Suprapubic skin (tissue), 3 donors: ENCODE measurements around the gene TRMT11.

ENCODE experiments used
- POLR2A ChIP-seq, 2 donors: fragments of 450-650 bp; IDR thresholded peaks; one replicate each; pipeline ENCODE4 v1.6.1; 2017; ENCODE audit warnings: antibody characterized with exemption in 2 of 2, mild to moderate bottlenecking in 2 of 2, moderate library complexity in 2 of 2
- TF ChIP-seq, protein P1 (sequence below), 2 donors: fragments of 200-600 bp in 1 of 2; fragments of 450-650 bp in 1 of 2; sonication (generic) in 1 of 2; IDR thresholded peaks; one replicate each; pipeline ENCODE4 v1.5.1; 2016 to 2019; ENCODE audit warnings: antibody characterized with exemption in 2 of 2, mild to moderate bottlenecking in 1 of 2, moderate library complexity in 1 of 2

DNA sequence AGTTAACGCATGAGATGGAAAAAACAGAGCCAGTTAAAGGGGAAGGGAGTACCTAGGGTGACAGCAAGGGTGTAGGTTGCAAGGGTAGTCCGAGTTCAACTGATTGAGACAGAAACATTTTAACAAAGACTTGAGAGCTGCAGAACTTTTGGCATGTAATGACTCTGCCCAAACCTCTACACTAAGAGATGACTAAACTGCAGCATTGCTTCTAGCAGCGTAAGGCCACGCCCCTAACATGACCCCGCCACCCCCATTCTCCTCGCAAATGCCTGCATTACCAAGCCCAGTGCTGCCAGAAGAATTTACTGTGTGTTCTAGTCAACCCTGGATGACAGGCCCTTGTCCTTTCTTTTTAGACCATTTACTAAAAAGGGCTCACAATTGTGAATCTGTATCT lies 36.0 kb upstream of the TRMT11 start:
- TF ChIP-seq, protein P1, sequence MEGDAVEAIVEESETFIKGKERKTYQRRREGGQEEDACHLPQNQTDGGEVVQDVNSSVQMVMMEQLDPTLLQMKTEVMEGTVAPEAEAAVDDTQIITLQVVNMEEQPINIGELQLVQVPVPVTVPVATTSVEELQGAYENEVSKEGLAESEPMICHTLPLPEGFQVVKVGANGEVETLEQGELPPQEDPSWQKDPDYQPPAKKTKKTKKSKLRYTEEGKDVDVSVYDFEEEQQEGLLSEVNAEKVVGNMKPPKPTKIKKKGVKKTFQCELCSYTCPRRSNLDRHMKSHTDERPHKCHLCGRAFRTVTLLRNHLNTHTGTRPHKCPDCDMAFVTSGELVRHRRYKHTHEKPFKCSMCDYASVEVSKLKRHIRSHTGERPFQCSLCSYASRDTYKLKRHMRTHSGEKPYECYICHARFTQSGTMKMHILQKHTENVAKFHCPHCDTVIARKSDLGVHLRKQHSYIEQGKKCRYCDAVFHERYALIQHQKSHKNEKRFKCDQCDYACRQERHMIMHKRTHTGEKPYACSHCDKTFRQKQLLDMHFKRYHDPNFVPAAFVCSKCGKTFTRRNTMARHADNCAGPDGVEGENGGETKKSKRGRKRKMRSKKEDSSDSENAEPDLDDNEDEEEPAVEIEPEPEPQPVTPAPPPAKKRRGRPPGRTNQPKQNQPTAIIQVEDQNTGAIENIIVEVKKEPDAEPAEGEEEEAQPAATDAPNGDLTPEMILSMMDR (IDR thresholded peaks at IDR 0.05): no peak
- TF ChIP-seq POLR2A (IDR thresholded peaks at IDR 0.05): no peak
